Measurements from ENCODE around the gene KIF2A.

The KIF2A gene

GRCh38 chr5:62305715-62306322 is at the start of gene KIF2A (continued):
- TF ChIP-seq, protein P1, sequence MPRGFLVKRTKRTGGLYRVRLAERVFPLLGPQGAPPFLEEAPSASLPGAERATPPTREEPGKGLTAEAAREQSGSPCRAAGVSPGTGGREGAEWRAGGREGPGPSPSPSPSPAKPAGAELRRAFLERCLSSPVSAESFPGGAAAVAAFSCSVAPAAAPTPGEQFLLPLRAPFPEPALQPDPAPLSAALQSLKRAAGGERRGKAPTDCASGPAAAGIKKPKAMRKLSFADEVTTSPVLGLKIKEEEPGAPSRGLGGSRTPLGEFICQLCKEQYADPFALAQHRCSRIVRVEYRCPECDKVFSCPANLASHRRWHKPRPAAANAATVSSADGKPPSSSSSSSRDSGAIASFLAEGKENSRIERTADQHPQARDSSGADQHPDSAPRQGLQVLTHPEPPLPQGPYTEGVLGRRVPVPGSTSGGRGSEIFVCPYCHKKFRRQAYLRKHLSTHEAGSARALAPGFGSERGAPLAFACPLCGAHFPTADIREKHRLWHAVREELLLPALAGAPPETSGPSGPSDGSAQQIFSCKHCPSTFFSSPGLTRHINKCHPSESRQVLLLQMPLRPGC (tag by site-specific recombination; IDR thresholded peaks at IDR 0.05): no peak
- no peak for TF ChIP-seq ZNF423 (tag by site-specific recombination; IDR thresholded peaks at IDR 0.05)
- peak; percentile 88 for TF ChIP-seq CTCF (tag by site-specific recombination; IDR thresholded peaks at IDR 0.05)
- TF ChIP-seq ZBTB26 (tag by site-specific recombination; optimal IDR thresholded peaks at IDR 0.05): peak; percentile 85
- no peak for TF ChIP-seq ZNF664 (tag by site-specific recombination; IDR thresholded peaks at IDR 0.05)
- TF ChIP-seq PRDM4 (tag by site-specific recombination; IDR thresholded peaks at IDR 0.05): no peak
- peak; percentile 52; the same call in 1 of the 2 replicates for TF ChIP-seq HIC1 (tag by site-specific recombination; IDR thresholded peaks at IDR 0.05)
- peak; percentile 81 for TF ChIP-seq ZNF518A (tag by site-specific recombination; conservative IDR thresholded peaks at IDR 0.05; ENCODE audit: low read depth)
- TF ChIP-seq ZNF645 (tag by site-specific recombination; IDR thresholded peaks at IDR 0.05): no peak
- no peak for TF ChIP-seq ZNF155 (tag by site-specific recombination; IDR thresholded peaks at IDR 0.05)
- TF ChIP-seq ZSCAN23 (tag by site-specific recombination; IDR thresholded peaks at IDR 0.05): no peak
- peak; percentile 90; the same call in 1 of the 2 replicates for TF ChIP-seq ZNF561 (tag by site-specific recombination; IDR thresholded peaks at IDR 0.05; ENCODE audit: borderline replicate concordance)
- no peak for TF ChIP-seq ZNF626 (tag by site-specific recombination; IDR thresholded peaks at IDR 0.05)
- no peak; the same call in 1 of the 2 replicates for TF ChIP-seq ZNF184 (tag by site-specific recombination; IDR thresholded peaks at IDR 0.05)
- TF ChIP-seq MEIS1 (CRISPR knock-in tag; IDR thresholded peaks at IDR 0.05; ENCODE audit: borderline replicate concordance): no peak
- TF ChIP-seq ZNF596 (tag by site-specific recombination; IDR thresholded peaks at IDR 0.05): no peak
- TF ChIP-seq ZNF239 (tag by site-specific recombination; IDR thresholded peaks at IDR 0.05): no peak
- TF ChIP-seq ZNF777 (tag by site-specific recombination; IDR thresholded peaks at IDR 0.05; ENCODE audit: borderline replicate concordance): no peak
- TF ChIP-seq TSHZ1 (tag by site-specific recombination; IDR thresholded peaks at IDR 0.05; ENCODE audit: borderline replicate concordance): no peak
